Testis (tissue), 2 donors: ENCODE data around the gene NDST4.
"Not testable (repeated sequence)": the region's sequence is repeated elsewhere in the genome, so short reads cannot be mapped to it uniquely, and the experiment has no call there.

Experiments used
- POLR2A ChIP-seq: fragments of 450-650 bp; IDR thresholded peaks from one replicate; pipeline ENCODE4 v1.6.1; 2017; ENCODE audit warnings: antibody characterized with exemption, mild to moderate bottlenecking, moderate library complexity
- TF ChIP-seq, protein P1 (sequence below), 3 experiments: fragments of 450-650 bp in 2 of 3; fragments of 200-600 bp in 1 of 3; sonication (generic) in 1 of 3; IDR thresholded peaks; one replicate each; pipeline ENCODE4 v1.5.1; 2016 to 2019; ENCODE audit warnings: antibody characterized with exemption in 3 of 3, mild to moderate bottlenecking in 2 of 3, moderate library complexity in 1 of 3

DNA sequence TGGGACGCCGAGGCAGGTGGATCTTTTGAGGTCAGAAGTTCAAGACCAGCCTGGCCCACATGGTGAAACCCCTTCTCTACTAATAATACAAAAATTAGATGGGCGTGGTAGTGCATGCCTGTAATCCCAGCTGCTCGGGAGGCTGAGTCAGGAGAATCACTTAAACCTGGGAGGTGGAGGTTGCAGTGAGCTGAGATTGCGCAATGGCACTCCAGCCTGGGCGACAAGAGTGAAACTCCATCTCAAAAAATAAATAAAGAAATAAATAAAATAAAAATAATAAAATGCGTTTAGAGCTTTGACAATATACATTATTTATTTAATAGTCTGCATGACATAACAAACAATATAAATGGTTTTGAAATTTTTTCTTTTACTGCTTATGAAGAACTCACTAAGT, 133.0 kb downstream of the NDST4 start:
- not testable (repeated sequence) for TF ChIP-seq POLR2A
- TF ChIP-seq, protein P1, sequence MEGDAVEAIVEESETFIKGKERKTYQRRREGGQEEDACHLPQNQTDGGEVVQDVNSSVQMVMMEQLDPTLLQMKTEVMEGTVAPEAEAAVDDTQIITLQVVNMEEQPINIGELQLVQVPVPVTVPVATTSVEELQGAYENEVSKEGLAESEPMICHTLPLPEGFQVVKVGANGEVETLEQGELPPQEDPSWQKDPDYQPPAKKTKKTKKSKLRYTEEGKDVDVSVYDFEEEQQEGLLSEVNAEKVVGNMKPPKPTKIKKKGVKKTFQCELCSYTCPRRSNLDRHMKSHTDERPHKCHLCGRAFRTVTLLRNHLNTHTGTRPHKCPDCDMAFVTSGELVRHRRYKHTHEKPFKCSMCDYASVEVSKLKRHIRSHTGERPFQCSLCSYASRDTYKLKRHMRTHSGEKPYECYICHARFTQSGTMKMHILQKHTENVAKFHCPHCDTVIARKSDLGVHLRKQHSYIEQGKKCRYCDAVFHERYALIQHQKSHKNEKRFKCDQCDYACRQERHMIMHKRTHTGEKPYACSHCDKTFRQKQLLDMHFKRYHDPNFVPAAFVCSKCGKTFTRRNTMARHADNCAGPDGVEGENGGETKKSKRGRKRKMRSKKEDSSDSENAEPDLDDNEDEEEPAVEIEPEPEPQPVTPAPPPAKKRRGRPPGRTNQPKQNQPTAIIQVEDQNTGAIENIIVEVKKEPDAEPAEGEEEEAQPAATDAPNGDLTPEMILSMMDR (IDR thresholded peaks at IDR 0.05) = not testable (repeated sequence)
